Left lung (tissue), 10 donors: ENCODE results near the gene EID3. TPM values are rescaled to one million over a fixed set of nuclear protein-coding genes. Genes with fewer than 3 reads are reported as not detected.

Source experiments
- ATAC-seq: fragments of 200-7000 bp; cut with Tn5 transposase; one replicate; pipeline ENCODE4 v1.9.1; 2020; ENCODE audit warnings: moderate library complexity
- DNase-seq, 4 donors: peaks; one replicate each; pipeline ENCODE4 v3.0.0-alpha.2; 2013 to 2020
- H3K27ac ChIP-seq, 2 donors: fragments of 200-600 bp; sonication (generic) in 1 of 2; one replicate each; pipeline versions ENCODE4 v1.5.0 to v1.8.0; 2020 to 2021
- H3K27me3 ChIP-seq, 2 donors: fragments of 200-600 bp; sonication (generic) in 1 of 2; one replicate each; pipeline versions ENCODE4 v1.5.0 to v1.8.0; 2020 to 2021
- H3K36me3 ChIP-seq, 2 donors: fragments of 200-600 bp; sonication (generic) in 1 of 2; one replicate each; pipeline versions ENCODE4 v1.5.0 to v1.8.0; 2020 to 2021
- H3K4me1 ChIP-seq, 2 donors: fragments of 200-600 bp; one replicate each; pipeline ENCODE4 v1.8.0; 2021
- H3K4me3 ChIP-seq, 2 donors: fragments of 200-600 bp; sonication (generic) in 1 of 2; one replicate each; pipeline versions ENCODE4 v1.5.0 to v1.8.0; 2020 to 2021; ENCODE audit warnings: mild to moderate bottlenecking in 1 of 2
- H3K9me3 ChIP-seq, 2 donors: fragments of 200-600 bp; sonication (generic) in 1 of 2; one replicate each; pipeline versions ENCODE4 v1.5.0 to v1.8.0; 2020 to 2021
- CTCF ChIP-seq, 2 donors: fragments of 200-600 bp; sonication (generic) in 1 of 2; IDR thresholded peaks; one replicate each; pipeline versions ENCODE4 v1.5.0 to v1.8.0; 2021; ENCODE audit warnings: antibody characterized with exemption in 2 of 2
- intact Hi-C, 2 donors: fragments of 100-400 bp; cut with DNase I; formaldehyde crosslinking; loops; one replicate each; pipeline versions ENCODE4 v1.11.2 to v1.14.2; 2022
- polyA plus RNA-seq, 6 donors: library from polyadenylated mRNA; unstranded; fragments of 120-200 nt; gene quantifications; one replicate each; pipeline ENCODE4 v1.2.1, GENCODE V29; 2013; ENCODE audit not compliant: insufficient read length in 6 of 6
- total RNA-seq, 2 donors: library from RNA; stranded (reverse); fragmentation: NEBNext Ultra II Directional; extraction: Animal tissue kit (Norgen Biotek cat#: 25700); gene quantifications; one replicate each; pipeline ENCODE4 v1.2.1, GENCODE V29; 2021
- donor health status: DM: no; HTN: yes; CAD: no.
- donor health status: DM: no; HTN: no; CAD: no.

Gene EID3
- total and polyA plus RNA-seq, 8 donors: 2.9 to 6.9 (median 6.3) TPM

- TF ChIP-seq CTCF (IDR thresholded peaks at IDR 0.05): no peak
- no peaks in the 10 kb centered on the region for H3K27me3 ChIP-seq
- intact Hi-C loops: no loop called here
Measured at GRCh38 chr12:104282109-104282508, 21.4 kb upstream of the EID3 start.

GRCh38 chr12:104285740-104286515 lies 17.6 kb upstream of the EID3 start:
- intact Hi-C loops: no loop called here
- peak overlapping the region in 1 of 2 donors; percentile 66 for H3K4me3 ChIP-seq
- no peak for TF ChIP-seq CTCF (IDR thresholded peaks at IDR 0.05)

More at GRCh38 chr12:104282109-104282508, 21.4 kb upstream of the EID3 start:
- ATAC-seq (no peak), DNase-seq (no peak)
- H3K27ac ChIP-seq: peak overlapping the region in 1 of 2 donors; percentile 13
- peaks cover 18 to 30% of the 10 kb centered on the region in 2 donors for H3K4me1 ChIP-seq
- H3K4me3 ChIP-seq: no peak overlapping the region
- no peaks in the 10 kb centered on the region for H3K36me3 ChIP-seq
- H3K9me3 ChIP-seq: no peaks in the 10 kb centered on the region

GRCh38 chr12:104286516-104287482 lies 16.7 kb upstream of the EID3 start:
- Histone ChIP-seq H3K9me3 (no peaks in the 10 kb centered on the region), H3K36me3 (peaks cover 0 to 19% of the 10 kb centered on the region in 2 donors), H3K27ac (peak overlapping the region; percentile 96 to 99), H3K4me3 (peak overlapping the region; percentile 58 to 66), H3K4me1 (peaks cover 10 to 41% of the 10 kb centered on the region in 2 donors), H3K27me3 (no peaks in the 10 kb centered on the region)
- ATAC-seq (peak; percentile 84), DNase-seq (peak; percentile 88 to 95 (median 94))
- intact Hi-C loops: no loop called here
- TF ChIP-seq CTCF (IDR thresholded peaks at IDR 0.05): no peak

More at GRCh38 chr12:104285740-104286515, 17.6 kb upstream of the EID3 start:
- no peaks in the 10 kb centered on the region for H3K27me3 ChIP-seq
- H3K27ac ChIP-seq: peak overlapping the region; percentile 96 to 99
- ATAC-seq (peak; percentile 63), DNase-seq (peak in 1 of 4 donors; percentile 74)
- no peaks in the 10 kb centered on the region for H3K9me3 ChIP-seq
- H3K36me3 ChIP-seq: peaks cover 0 to 10% of the 10 kb centered on the region in 2 donors
- H3K4me1 ChIP-seq: peaks cover 8 to 37% of the 10 kb centered on the region in 2 donors

- intact Hi-C loops: no loop called here
Measured at GRCh38 chr12:104288635-104289274, 14.8 kb upstream of the EID3 start.

More at GRCh38 chr12:104288635-104289274, 14.8 kb upstream of the EID3 start:
- Histone ChIP-seq H3K4me1 (peaks cover 13 to 60% of the 10 kb centered on the region in 2 donors), H3K4me3 (peak overlapping the region; percentile 58 to 66), H3K9me3 (no peaks in the 10 kb centered on the region), H3K27me3 (no peaks in the 10 kb centered on the region), H3K27ac (peak overlapping the region; percentile 96 to 99), H3K36me3 (peaks cover 0 to 38% of the 10 kb centered on the region in 2 donors)
- peak; percentile 68 to 97 (median 84) for DNase-seq
- no peak for TF ChIP-seq CTCF (IDR thresholded peaks at IDR 0.05)
- peak; percentile 76 for ATAC-seq
